Activated CD4-positive, alpha-beta T cell treated with anti-CD3 and anti-CD28 coated beads for 36 hours (primary cell): ENCODE data around the gene HLA-C. TPM values are rescaled to one million over a fixed set of nuclear protein-coding genes. Genes with fewer than 3 reads are reported as not detected.
"Not testable (repeated sequence)": the region's sequence is repeated elsewhere in the genome, so short reads cannot be mapped to it uniquely, and the experiment has no call there.

Experiments
- ATAC-seq: fragments of 200-7000 bp; cut with Tn5 transposase; one replicate; pipeline ENCODE4 v1.10.0; 2021; ENCODE audit warnings: mild to moderate bottlenecking, moderate library complexity
- CTCF ChIA-PET: fragments of 350-600 bp; sonication (Branson Sonifier 250); formaldehyde crosslinking; loops from one replicate; lab custom pipeline; 2021; ENCODE audit warnings: antibody characterized with exemption; lab: Charles Lee
- POLR2A ChIA-PET: fragments of 350-600 bp; sonication (Branson Sonifier 250); formaldehyde crosslinking; loops from one replicate; lab custom pipeline; 2021; ENCODE audit warnings: antibody characterized with exemption, inconsistent platforms; lab: Charles Lee
- DNase-seq: peaks from one replicate; pipeline ENCODE4 v3.0.0-alpha.2; 2020
- H3K27ac Mint-ChIP-seq: one replicate; pipeline ENCODE4 v1.8.0; 2021; ENCODE audit warnings: mixed read lengths
- H3K27me3 Mint-ChIP-seq: one replicate; pipeline ENCODE4 v1.8.0; 2021; ENCODE audit warnings: mixed read lengths
- H3K36me3 Mint-ChIP-seq: one replicate; pipeline ENCODE4 v1.8.0; 2021; ENCODE audit warnings: low read depth, mixed read lengths
- H3K4me1 Mint-ChIP-seq: one replicate; pipeline ENCODE4 v1.8.0; 2021; ENCODE audit warnings: mixed read lengths
- H3K4me3 Mint-ChIP-seq: one replicate; pipeline ENCODE4 v1.8.0; 2021; ENCODE audit warnings: mild to moderate bottlenecking, moderate library complexity, mixed read lengths
- H3K9me3 Mint-ChIP-seq: one replicate; pipeline ENCODE4 v1.8.0; 2021; ENCODE audit warnings: low read depth, mixed read lengths
- intact Hi-C, 2 experiments: fragments of 100-400 bp; cut with DNase I in 1 of 2; cut with micrococcal nuclease in 1 of 2; formaldehyde crosslinking; loops; one replicate each; pipeline versions ENCODE4 v1.14.2 to v1.15.1; 2022 to 2024; cut with DNase I, micrococcal nuclease
- total RNA-seq, 2 experiments: library from RNA; stranded (reverse); gene quantifications; one replicate each; pipeline ENCODE4 v1.2.3, GENCODE V29; 2021

Gene HLA-C
- total RNA-seq, 2 experiments from 2014 or later, result 660 to 678 TPM

DNA sequence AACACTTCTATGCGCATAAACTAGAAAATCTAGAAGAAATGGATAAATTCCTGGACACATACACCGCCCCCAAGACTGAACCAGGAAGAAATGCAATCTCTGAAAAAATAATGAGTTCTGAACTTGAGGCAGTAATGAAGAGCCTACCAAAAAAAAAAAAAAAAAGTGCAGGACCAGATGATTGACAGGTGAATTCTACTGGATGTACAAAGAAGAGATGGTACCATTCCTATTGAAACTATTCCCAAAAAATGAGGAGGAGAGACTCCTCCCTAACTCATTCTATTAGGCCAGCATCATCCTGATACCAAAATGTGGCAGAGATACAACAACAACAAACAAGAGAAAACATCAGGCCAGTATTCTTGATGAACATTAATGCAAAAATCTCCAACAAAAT, 22.7 kb downstream of the HLA-C start:
- no peak for ATAC-seq
- peaks cover 19% of the 10 kb centered on the region for H3K9me3 Mint-ChIP-seq
- ChIA-PET CTCF (no interaction called here), POLR2A (no interaction called here)
- no peaks in the 10 kb centered on the region for H3K4me1 Mint-ChIP-seq
- H3K27ac Mint-ChIP-seq, result no peak overlapping the region
- intact Hi-C loops, result no loop called here
- DNase-seq, result no peak
- H3K36me3 Mint-ChIP-seq, result peaks cover 5% of the 10 kb centered on the region
- H3K4me3 Mint-ChIP-seq, result no peak overlapping the region
- H3K27me3 Mint-ChIP-seq, result peaks cover 9% of the 10 kb centered on the region

DNA sequence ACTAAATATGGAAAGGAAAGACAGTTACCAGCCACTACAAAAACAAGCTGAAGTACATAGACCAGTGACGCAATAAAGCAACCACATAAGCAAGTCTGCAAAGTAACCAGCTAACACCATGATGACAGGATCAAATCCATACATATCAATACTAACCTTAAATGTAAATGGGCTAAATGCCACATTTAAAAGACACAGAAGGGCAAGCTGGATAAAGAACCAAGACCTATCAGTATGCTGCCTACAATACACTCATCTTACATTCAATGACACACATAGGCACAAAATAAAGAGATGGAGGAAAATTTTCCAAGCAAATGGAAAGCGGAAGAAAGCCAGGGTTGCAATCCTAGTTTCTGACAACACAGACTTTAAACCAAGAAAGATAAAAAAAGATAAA, 24.1 kb downstream of the HLA-C start:
- Mint-ChIP-seq H3K4me1 (peaks cover 5% of the 10 kb centered on the region), H3K27ac (no peak overlapping the region), H3K4me3 (no peak overlapping the region), H3K9me3 (peaks cover 19% of the 10 kb centered on the region), H3K27me3 (peaks cover 9% of the 10 kb centered on the region), H3K36me3 (peaks cover 5% of the 10 kb centered on the region)
- intact Hi-C loops, result no loop called here
- ChIA-PET POLR2A (no interaction called here), CTCF (interaction anchor here (0.6 to 1.1 kb wide), 3 partner anchors 31 to 133 kb away, joined by 3 read pairs; no protein-coding TSS in a partner anchor)
- DNase-seq (no peak), ATAC-seq (no peak)

DNA sequence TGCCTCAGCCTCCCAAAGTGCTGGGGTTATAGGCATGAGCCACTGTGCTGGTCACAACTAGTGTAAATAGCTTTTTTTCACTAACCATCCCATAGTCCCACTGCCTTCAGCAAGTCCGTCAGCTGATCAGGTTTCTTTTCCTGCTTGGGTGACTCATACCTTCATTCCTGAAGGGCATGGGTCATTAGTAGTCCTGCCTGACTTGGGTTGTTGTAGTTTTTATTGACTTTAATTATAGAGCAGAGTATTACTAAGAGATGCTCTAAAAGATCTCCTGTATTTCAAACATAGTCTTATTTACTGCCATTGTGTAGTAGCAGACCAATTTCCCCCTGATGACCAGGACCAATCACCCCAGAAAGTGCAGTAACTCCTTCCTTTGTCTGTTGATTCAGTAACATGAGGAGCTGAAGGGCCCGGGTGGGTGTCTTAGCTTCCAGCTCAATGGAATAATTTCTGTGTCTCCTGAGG, 25.8 kb downstream of the HLA-C start:
- no peak for ATAC-seq
- intact Hi-C loops, result no loop called here
- ChIA-PET CTCF (interaction anchor here (1.0 to 1.5 kb wide), 3 partner anchors 11 to 121 kb away, joined by 3 read pairs; no protein-coding TSS in a partner anchor), POLR2A (no interaction called here)
- Mint-ChIP-seq H3K27me3 (peaks cover 9% of the 10 kb centered on the region), H3K27ac (no peak overlapping the region), H3K4me3 (no peak overlapping the region), H3K4me1 (peaks cover 5% of the 10 kb centered on the region), H3K9me3 (peaks cover 19% of the 10 kb centered on the region), H3K36me3 (peaks cover 5% of the 10 kb centered on the region)
- DNase-seq, result no peak

DNA sequence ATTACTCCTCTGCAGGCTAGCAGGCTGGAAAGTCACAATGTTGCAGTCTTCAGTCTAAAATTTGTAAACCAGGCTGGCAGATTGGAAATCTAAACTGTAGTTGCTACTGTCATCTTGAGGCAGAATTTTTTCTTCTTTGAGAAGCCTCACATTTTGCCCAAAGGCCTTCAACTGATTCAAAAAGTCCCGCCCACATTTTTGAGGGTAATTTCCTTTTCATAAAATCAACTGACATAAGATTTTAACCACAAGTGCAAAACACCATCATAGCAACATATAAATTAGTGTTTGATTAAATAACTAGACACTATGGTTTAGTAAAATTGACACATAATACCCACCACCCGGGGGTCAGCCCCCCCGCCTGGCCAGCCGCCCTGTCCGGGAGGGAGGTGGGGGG, 28.4 kb downstream of the HLA-C start:
- H3K4me1 Mint-ChIP-seq, result peaks cover 5% of the 10 kb centered on the region
- H3K27ac Mint-ChIP-seq, result no peak overlapping the region
- ChIA-PET POLR2A (no interaction called here), CTCF (no interaction called here)
- H3K27me3 Mint-ChIP-seq, result peaks cover 7% of the 10 kb centered on the region
- peaks cover 3% of the 10 kb centered on the region for H3K36me3 Mint-ChIP-seq
- no peak overlapping the region for H3K4me3 Mint-ChIP-seq
- intact Hi-C loops, result no loop called here
- ATAC-seq (no peak), DNase-seq (no peak)
- H3K9me3 Mint-ChIP-seq, result peaks cover 19% of the 10 kb centered on the region

DNA sequence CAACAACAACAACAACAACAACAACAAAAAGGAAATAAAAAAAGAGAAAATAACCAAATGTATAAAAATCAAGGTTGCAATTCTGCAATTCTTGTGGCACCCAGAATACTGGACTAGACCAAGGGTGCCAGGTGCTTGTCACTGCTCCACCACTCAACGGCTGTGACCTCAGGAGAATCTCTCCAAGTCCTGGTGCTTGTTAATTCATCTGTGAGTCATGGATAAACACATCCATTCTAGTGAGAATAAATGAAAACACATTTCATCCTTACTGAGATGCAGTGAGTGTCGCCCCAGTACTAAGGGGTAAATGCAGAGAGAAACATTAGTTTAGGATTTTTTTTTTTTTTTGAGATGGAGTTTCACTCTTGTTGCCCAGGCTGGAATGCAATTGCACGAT, 32.0 kb downstream of the HLA-C start:
- no peak overlapping the region for H3K27ac Mint-ChIP-seq
- CTCF ChIA-PET, result no interaction called here
- H3K4me1 Mint-ChIP-seq, result peaks cover 5% of the 10 kb centered on the region

DNA sequence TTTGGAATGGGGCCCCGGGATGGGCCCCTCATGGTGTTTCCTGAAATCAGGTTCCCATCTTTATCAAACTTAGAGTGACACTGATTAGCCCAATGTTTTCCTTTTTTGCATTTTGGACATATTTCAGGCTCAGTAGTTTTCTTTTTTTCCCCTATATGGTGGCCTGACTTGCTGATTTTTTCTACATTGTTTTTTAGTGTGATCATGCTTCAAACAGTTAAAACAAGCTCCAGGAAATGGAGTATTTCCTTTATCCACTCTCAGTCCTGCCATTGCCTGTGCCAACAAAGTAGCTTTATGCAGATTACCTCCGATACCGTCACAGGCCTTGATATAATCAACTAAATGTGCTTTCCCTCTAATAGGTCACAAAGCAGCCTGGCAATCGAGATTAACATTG, 37.8 kb downstream of the HLA-C start:
- H3K36me3 Mint-ChIP-seq, H3K27me3 Mint-ChIP-seq, ATAC-seq, H3K9me3 Mint-ChIP-seq, H3K4me3 Mint-ChIP-seq, H3K4me1 Mint-ChIP-seq, intact Hi-C loops, H3K27ac Mint-ChIP-seq, POLR2A ChIA-PET, DNase-seq: not testable (repeated sequence)
- CTCF ChIA-PET, result interaction anchor here (0.6 to 1.3 kb wide), 4 partner anchors 12 to 202 kb away, joined by 3 read pairs; no protein-coding TSS in a partner anchor

More for the DNA sequence above, 32.0 kb downstream of the HLA-C start:
- intact Hi-C loops, result no loop called here
- POLR2A ChIA-PET, result interaction anchor here (0.7 kb wide), 1 partner anchor 44 kb away, joined by 3 read pairs; no protein-coding TSS in a partner anchor
- H3K36me3 Mint-ChIP-seq, result no peaks in the 10 kb centered on the region
- H3K4me3 Mint-ChIP-seq, result no peak overlapping the region
- DNase-seq (no peak), ATAC-seq (no peak)
- H3K9me3 Mint-ChIP-seq, result no peaks in the 10 kb centered on the region
- H3K27me3 Mint-ChIP-seq, result peaks cover 4% of the 10 kb centered on the region

DNA sequence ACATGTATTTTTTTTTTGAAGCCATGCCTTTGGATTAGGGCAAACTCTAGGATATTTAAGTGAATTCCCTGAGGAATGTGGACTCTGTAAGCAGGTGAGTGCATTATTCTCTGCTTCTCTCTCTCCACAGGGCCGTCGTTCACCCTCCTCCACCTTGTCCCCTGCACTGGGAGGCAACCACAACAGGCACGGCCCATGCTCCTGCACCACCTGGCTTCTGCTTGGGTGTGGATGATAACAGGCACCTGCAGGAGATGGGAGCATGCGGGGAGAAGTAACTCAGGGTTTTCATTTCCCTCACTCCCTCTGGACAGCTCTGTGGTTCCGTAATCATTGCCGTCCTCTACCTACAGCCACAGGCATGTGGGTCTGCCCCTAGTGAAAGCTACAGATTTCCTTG, 43.4 kb downstream of the HLA-C start:
- Mint-ChIP-seq H3K9me3 (no peaks in the 10 kb centered on the region), H3K27ac (no peak overlapping the region), H3K27me3 (no peaks in the 10 kb centered on the region), H3K36me3 (no peaks in the 10 kb centered on the region), H3K4me3 (no peak overlapping the region), H3K4me1 (no peaks in the 10 kb centered on the region)
- ATAC-seq, result no peak
- no peak for DNase-seq
- intact Hi-C loops, result no loop called here
- ChIA-PET POLR2A (no interaction called here), CTCF (interaction anchor here (0.6 to 1.1 kb wide), 2 partner anchors 115 to 409 kb away, joined by 3 read pairs; no protein-coding TSS in a partner anchor)

DNA sequence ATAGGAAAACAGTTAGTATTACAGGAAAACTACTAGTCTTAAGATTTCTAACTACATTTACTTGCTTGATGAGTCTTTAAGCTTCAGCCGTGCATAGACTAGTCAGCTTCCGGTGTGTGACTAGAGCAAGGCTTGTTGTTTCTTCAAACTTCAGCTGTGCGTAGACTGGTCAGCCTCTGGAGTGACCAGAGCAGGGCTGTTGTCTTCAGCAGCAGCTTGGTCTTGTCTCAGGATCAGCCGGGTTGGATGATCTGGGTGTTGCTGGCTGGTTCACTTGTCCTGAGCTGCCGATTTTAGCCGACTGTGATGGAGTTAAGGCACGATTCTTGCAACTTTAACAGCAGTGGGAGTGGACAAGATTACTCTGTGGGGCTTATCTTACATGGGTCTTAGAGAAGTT, 44.7 kb downstream of the HLA-C start:
- ChIA-PET CTCF (interaction anchor here (0.8 to 1.4 kb wide), 3 partner anchors 25 to 845 kb away, joined by 3 read pairs; no protein-coding TSS in a partner anchor), POLR2A (no interaction called here)
- Mint-ChIP-seq H3K27me3 (no peaks in the 10 kb centered on the region), H3K4me3 (no peak overlapping the region), H3K9me3 (no peaks in the 10 kb centered on the region), H3K36me3 (no peaks in the 10 kb centered on the region), H3K4me1 (no peaks in the 10 kb centered on the region), H3K27ac (no peak overlapping the region)
- DNase-seq (no peak), ATAC-seq (no peak)
- intact Hi-C loops, result no loop called here

DNA sequence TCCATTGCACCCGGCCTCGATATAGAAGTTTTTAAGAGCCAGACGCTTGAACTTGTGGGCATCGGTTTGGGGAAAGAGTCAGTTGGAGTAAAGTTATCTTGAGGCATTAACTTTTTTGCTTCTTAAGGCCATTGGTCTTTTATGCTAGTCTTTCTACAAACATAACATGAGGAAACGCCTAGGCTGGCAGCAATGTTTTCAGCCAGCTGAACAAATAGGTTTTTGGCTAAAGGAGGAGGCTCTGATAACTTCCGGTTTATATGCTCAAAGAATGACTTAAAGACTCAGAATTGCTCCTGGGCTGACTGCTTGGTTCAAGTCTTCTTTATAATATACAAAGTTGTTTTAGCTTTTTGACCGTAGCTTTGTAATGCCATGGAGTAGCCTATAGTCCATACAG, 46.2 kb downstream of the HLA-C start:
- Mint-ChIP-seq H3K4me1 (no peaks in the 10 kb centered on the region), H3K27me3 (no peaks in the 10 kb centered on the region), H3K27ac (no peak overlapping the region), H3K4me3 (no peak overlapping the region), H3K36me3 (no peaks in the 10 kb centered on the region), H3K9me3 (no peaks in the 10 kb centered on the region)
- CTCF ChIA-PET, result interaction anchor here (0.6 kb wide), 1 partner anchor 284 kb away, joined by 3 read pairs; no protein-coding TSS in a partner anchor
- no peak for DNase-seq
- ATAC-seq, result no peak
- intact Hi-C loops, result no loop called here
- POLR2A ChIA-PET, result no interaction called here

DNA sequence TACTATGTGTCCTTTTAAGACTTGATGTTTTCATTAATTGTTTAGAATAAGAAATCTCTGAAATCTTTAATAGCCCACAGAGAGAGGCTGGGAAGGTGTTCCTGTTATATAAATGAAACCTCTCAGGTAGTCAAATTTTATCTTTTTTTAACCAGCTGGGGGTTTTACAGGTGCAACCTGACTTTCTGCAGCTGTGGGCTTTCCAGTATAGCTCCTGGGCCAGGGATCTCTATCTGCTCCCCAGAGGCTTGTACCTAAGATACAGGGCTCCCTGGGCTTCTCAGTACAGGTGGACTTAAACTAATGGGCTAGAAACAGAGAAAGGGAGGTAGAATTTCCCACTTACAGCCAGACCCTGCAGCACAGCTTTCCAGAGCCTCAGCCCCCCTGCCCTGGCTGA, 49.4 kb downstream of the HLA-C start:
- no peak overlapping the region for H3K4me3 Mint-ChIP-seq
- DNase-seq (no peak), ATAC-seq (no peak)
- H3K27me3 Mint-ChIP-seq, result no peaks in the 10 kb centered on the region
- H3K4me1 Mint-ChIP-seq, result no peaks in the 10 kb centered on the region
- CTCF ChIA-PET, result interaction anchor here (0.6 to 1.0 kb wide), 2 partner anchors 87 to 154 kb away, joined by 3 to 5 read pairs; no protein-coding TSS in a partner anchor
- H3K9me3 Mint-ChIP-seq, result no peaks in the 10 kb centered on the region
- intact Hi-C loops, result no loop called here
- H3K27ac Mint-ChIP-seq, result no peak overlapping the region
- POLR2A ChIA-PET, result no interaction called here
- H3K36me3 Mint-ChIP-seq, result no peaks in the 10 kb centered on the region
